HepG2 (cell line): ENCODE measurements around the gene MDH1B. TPM values are rescaled to one million over a fixed set of nuclear protein-coding genes. Genes with fewer than 3 reads are reported as not detected.

Experiments used
- GRHL1 ChIP-seq: sonication (generic); formaldehyde crosslinking; conservative IDR thresholded peaks from 2 replicates; pipeline ENCODE4 v1.8.0; 2022; ENCODE audit warnings: missing genetic modification reagents
- HNRNPK ChIP-seq: fragments of 200-400 bp; formaldehyde crosslinking; IDR thresholded peaks from 2 replicates; pipeline ENCODE4 v1.6.1; 2018; ENCODE audit warnings: low read length, low read depth, moderate library complexity, mild to moderate bottlenecking; ENCODE audit not compliant: poor library complexity, severe bottlenecking
- MIER2 ChIP-seq: IDR thresholded peaks from 2 replicates; pipeline ENCODE4 v1.6.1; 2016; ENCODE audit warnings: missing biosample characterization, missing genetic modification reagents
- RBM39 ChIP-seq: fragments of 200-400 bp; formaldehyde crosslinking; IDR thresholded peaks from one replicate; pipeline ENCODE4 v1.6.1; 2018; ENCODE audit warnings: antibody characterized with exemption, mild to moderate bottlenecking, low read depth, low read length; ENCODE audit not compliant: poor library complexity, severe bottlenecking
- SMARCC2 ChIP-seq: fragments of 450-650 bp; IDR thresholded peaks from 2 replicates; pipeline ENCODE4 v1.6.1; 2017; ENCODE audit warnings: antibody characterized with exemption, mild to moderate bottlenecking
- ZFP91 ChIP-seq: sonication (generic); formaldehyde crosslinking; IDR thresholded peaks from 2 replicates; pipeline ENCODE4 v1.9.0; 2022; ENCODE audit warnings: missing genetic modification reagents, mild to moderate bottlenecking, borderline replicate concordance
- ZNF207 ChIP-seq: fragments of 450-650 bp; IDR thresholded peaks from 2 replicates; pipeline ENCODE4 v1.6.1; 2016; ENCODE audit warnings: antibody characterized with exemption, borderline replicate concordance
- ZNF225 ChIP-seq: sonication (generic); formaldehyde crosslinking; IDR thresholded peaks from 2 replicates; pipeline ENCODE4 v1.4.0; 2020; ENCODE audit warnings: mild to moderate bottlenecking, missing genetic modification reagents
- ZNF318 ChIP-seq: sonication (generic); formaldehyde crosslinking; IDR thresholded peaks from 2 replicates; pipeline ENCODE4 v1.4.0; 2020; ENCODE audit warnings: mild to moderate bottlenecking, missing genetic modification reagents
- polyA plus RNA-seq, 8 experiments: library from polyadenylated mRNA; depleted of rRNA in 3 of 8; stranded (reverse) in 7 of 8; unstranded in 1 of 8; fragments of >200 nt; fragmentation: Illumina TruSeq in 4 of 8; extraction: Trizol in 4 of 8; gene quantifications; 2 replicates each; pipeline versions ENCODE4 v1.2.1 to v1.2.3, GENCODE V29; 2011 to 2016; ENCODE audit warnings: low read depth in 4 of 8, missing spikeins in 1 of 8, mixed read lengths in 1 of 8; ENCODE audit not compliant: insufficient read depth in 1 of 8
- total RNA-seq, 5 experiments: library from RNA; depleted of rRNA; stranded (reverse); fragments of >200 nt; fragmentation: Illumina TruSeq; extraction: Trizol; gene quantifications; 2 replicates each; pipeline ENCODE4 v1.2.3, GENCODE V29; 2016; ENCODE audit warnings: low read depth in 1 of 5
- TF ChIP-seq, protein P1 (sequence below): sonication (generic); formaldehyde crosslinking; IDR thresholded peaks from 2 replicates; pipeline ENCODE4 v1.4.0; 2020; ENCODE audit warnings: mild to moderate bottlenecking, missing genetic modification reagents
- TF ChIP-seq, protein P2 (sequence below): sonication (generic); formaldehyde crosslinking; IDR thresholded peaks from 2 replicates; pipeline ENCODE4 v1.4.0; 2020; ENCODE audit warnings: missing genetic modification reagents, borderline replicate concordance

MDH1B gene
- total and polyA plus RNA-seq, 2 of the 13 experiments (the other 11 are each of a cell fraction or from before 2014, with no cell fraction given) = 0.17 to 0.86 TPM

DNA sequence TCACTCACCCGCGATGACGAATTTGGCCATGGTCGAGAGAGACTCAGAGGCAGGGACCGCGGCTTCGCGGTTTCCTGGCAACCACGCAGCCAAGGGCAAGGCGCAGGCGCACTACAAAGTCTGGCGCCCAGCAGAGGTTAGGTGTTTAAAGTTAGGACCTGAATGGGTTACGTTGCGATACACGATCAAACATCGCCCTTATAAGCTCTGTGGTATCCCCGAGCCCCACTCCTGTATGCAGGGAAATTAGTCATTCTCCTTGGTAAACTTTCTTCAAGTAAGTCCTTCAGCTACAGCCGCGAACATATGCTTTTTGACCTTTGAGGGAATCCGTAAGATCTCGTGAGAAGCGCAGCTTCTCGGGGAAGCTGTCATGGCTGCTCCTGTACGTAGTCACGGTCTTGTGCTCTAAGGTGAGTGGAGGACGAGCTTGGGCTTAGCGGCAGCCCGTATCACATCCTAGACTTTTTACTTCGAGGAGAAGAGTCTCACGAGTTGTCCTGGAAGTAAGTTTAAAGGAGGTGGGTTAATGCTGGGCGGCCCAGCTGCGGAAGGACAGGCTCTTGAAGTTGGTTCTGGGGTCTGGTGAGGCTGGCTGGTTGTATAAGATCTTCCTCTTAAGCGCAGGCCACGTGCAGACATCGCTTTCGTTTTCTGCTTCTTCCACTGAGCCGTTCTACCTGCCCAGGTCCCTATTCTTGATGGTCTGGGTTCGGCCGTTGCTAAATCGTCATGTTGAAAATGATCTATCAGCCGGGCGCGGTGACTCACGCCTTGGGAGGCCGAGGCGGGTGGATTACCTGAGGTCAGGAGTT is at the start of gene MDH1B, which contains the start of gene FASTKD2 (continued):
- no peak for TF ChIP-seq GRHL1 (CRISPR knock-in tag)
- TF ChIP-seq ZNF318 = no peak
- TF ChIP-seq MIER2 (CRISPR knock-in tag) = peak; percentile 38; the same call in 1 of the 2 replicates
- TF ChIP-seq HNRNPK = no peak
- TF ChIP-seq, protein P1, sequence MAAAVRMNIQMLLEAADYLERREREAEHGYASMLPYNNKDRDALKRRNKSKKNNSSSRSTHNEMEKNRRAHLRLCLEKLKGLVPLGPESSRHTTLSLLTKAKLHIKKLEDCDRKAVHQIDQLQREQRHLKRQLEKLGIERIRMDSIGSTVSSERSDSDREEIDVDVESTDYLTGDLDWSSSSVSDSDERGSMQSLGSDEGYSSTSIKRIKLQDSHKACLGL = peak; percentile 80
- no peak for TF ChIP-seq ZNF207
- TF ChIP-seq, protein P2, sequence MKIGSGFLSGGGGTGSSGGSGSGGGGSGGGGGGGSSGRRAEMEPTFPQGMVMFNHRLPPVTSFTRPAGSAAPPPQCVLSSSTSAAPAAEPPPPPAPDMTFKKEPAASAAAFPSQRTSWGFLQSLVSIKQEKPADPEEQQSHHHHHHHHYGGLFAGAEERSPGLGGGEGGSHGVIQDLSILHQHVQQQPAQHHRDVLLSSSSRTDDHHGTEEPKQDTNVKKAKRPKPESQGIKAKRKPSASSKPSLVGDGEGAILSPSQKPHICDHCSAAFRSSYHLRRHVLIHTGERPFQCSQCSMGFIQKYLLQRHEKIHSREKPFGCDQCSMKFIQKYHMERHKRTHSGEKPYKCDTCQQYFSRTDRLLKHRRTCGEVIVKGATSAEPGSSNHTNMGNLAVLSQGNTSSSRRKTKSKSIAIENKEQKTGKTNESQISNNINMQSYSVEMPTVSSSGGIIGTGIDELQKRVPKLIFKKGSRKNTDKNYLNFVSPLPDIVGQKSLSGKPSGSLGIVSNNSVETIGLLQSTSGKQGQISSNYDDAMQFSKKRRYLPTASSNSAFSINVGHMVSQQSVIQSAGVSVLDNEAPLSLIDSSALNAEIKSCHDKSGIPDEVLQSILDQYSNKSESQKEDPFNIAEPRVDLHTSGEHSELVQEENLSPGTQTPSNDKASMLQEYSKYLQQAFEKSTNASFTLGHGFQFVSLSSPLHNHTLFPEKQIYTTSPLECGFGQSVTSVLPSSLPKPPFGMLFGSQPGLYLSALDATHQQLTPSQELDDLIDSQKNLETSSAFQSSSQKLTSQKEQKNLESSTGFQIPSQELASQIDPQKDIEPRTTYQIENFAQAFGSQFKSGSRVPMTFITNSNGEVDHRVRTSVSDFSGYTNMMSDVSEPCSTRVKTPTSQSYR (CRISPR knock-in tag) = peak; percentile 23; the same call in 1 of the 2 replicates
- peak; percentile 92 for TF ChIP-seq ZFP91 (CRISPR knock-in tag)
- no peak; the same call in 1 of the 2 replicates for TF ChIP-seq ZNF225 (CRISPR knock-in tag)
- no peak for TF ChIP-seq RBM39
- TF ChIP-seq SMARCC2 = no peak
